LHCN-M2 (cell line): ENCODE measurements around the gene KRT86. TPM values are rescaled to one million over a fixed set of nuclear protein-coding genes. Genes with fewer than 3 reads are reported as not detected.
"Not testable (repeated sequence)": the region's sequence is repeated elsewhere in the genome, so short reads cannot be mapped to it uniquely, and the experiment has no call there.

Experiments used
- DNase-seq: peaks from one replicate; pipeline ENCODE4 v3.0.0-alpha.2; 2012; ENCODE audit warnings: low read depth
- total RNA-seq: library from RNA; depleted of rRNA; stranded (reverse); fragments of >200 nt; gene quantifications from 2 replicates; pipeline ENCODE4 v1.2.3, GENCODE V29; 2014

KRT86 gene
- total RNA-seq, 1 experiment from 2014 or later, result 0.06 TPM

DNA sequence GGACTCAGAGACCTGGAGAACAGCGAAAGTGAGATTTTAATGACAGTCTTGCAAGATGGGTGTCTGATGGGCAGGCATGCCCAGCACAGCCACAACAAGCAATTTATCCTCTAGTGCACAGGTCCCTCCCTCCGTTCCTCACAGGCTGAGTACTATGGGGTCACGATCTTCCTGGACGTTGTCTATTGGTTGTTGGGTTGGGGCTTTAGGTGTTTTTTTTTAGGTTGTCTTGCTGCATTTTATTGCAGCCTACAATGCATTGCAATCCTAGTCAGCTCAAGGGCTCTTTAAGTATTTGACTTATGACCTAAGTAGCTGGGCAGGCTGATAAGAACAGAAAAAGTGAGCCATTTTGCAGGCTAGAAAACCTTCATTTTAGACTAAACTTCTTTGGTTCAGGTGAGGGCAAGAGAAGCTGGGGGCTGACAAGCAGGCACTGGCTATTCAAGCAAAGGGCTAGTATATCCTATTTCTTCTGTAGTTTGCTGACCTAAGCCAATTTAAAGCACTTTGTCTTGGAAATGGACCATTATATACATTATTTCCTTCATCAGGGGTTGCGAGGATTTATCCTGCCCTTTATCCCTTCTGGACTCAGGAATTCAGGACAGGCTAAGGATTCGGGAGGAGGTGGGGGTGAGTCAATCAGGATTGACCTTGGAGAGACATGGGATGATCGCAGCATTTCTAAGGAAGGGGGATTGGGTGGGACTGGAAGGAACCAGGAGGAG, 35.4 kb upstream of the KRT86 start:
- no peak for DNase-seq

DNA sequence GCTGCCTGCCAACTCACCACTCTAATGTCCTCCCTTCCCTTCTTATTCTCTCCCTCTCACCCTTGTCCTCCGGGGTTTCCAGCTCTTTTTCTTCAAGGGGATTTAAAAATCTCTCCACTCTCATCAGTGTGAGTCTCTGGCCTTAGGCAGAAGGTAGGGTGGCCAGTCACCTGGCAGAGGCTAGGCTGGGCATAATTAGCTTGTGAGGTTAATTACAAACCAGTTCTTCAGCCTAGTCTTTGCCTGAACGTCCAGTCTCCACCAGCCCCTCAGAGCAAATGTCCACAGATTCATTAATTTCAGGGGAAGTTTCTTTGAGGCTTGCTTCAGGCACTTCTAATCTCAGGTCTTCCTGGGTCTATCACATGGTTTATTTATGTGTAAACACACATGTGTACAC, 34.7 kb upstream of the KRT86 start:
- DNase-seq, result no peak

DNA sequence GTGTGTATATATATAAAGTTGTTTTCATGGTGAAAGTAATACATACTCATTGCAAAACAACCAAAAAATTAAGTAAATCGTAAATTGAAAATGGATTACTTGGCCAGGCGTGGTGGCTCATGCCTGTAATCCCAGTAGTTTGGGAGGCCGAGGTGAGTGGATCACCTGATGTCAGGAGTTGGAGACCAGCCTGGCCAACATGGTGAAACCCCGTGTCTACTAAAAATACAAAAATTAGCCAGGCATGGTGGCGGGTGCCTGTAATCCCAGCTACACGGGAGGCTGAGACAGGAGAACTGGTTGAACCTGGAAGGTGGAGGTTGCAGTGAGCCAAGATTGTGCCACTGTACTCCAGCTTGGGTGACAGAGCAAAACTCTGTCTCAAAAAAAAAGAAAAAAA, 34.2 kb upstream of the KRT86 start:
- not testable (repeated sequence) for DNase-seq

DNA sequence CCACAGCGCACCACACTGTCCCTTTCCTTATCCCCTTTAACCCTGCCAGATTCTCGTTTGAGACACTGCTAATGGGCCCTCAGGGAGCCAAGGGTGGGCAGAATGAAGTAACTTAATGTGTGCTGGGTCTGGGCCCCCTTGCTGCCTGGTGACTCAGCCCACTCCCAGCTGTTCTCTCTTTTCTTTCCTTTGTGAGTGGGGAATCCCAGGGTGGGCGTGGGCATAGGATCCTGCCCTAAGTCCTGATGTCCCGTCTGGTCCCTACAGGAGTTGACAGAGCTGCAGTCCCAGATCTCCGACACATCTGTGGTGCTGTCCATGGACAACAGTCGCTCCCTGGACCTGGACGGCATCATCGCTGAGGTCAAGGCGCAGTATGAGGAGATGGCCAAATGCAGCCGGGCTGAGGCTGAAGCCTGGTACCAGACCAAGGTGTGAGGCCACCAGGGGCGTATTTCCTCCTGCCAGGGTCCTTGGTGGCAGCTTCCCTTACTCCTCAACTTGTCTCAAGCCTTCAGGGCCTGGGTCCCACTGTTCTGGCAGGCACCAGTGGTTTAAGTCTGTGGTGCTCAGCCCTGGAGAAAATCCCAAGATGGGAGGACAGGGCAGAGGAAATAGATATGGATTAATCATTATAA, 33.1 kb upstream of the KRT86 start:
- peak; percentile 49 for DNase-seq

DNA sequence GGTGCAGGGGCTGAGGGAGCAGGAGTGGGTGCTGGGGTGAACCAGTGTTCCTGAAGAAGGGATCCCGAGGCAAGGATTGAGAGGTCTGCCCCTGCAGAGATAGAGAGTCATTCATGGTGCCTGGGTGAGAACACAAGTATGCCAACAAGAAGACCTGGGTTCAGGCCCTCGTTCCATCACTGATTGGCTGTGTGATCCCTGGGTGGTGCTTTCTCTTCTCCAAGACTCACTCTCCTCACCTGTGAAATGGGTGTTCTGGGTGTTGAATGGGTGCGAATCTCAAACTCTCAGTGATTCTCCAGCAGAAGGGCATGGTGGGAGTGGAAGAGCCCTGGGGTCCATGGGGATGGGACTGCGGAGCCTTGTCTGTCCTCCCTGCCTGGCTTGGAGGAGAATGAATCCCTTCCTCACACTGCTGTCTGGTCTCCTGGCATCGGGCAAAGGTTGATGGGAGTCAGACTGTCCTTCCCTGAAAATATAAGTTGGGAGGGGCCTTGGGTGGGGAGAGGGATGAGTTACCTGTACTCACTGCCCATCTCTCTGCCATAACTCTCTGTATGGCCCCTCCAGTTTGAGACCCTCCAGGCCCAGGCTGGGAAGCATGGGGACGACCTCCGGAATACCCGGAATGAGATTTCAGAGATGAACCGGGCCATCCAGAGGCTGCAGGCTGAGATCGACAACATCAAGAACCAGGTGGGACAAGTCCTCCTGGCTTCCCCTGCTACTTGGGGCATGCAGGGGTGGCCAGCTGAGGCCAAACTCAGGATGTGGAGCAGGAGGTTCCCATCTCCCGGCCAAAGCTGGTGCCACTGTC, 31.8 kb upstream of the KRT86 start:
- no peak for DNase-seq

DNA sequence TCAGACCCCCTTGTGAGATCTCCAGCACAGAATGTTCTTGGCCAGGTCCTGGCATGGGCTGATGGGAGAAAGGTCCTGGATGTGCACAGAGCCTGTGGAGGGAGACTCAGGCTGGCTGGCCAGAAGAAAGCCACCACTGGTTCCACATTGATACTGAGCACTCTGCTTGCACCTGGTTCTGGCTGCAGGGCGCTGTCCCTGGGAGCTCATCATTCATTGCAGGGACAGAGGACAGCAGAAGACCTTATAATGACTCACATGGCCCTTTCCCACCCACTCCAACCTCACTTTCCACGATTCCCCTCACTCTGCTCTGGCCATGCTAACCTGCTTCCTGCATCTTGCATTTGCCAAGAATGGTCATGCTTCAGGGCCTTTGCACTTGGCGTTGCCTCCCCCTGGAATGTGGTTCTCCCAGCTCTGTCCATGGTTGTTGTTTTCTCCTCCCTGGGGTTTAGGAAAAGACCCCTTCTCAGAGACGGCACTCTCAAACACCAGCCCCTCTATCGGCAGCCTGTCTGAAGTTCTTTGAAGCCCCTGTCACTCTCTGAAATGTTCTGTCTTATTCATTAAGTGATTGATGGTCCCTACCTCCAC, 31.1 kb upstream of the KRT86 start:
- DNase-seq, result no peak

DNA sequence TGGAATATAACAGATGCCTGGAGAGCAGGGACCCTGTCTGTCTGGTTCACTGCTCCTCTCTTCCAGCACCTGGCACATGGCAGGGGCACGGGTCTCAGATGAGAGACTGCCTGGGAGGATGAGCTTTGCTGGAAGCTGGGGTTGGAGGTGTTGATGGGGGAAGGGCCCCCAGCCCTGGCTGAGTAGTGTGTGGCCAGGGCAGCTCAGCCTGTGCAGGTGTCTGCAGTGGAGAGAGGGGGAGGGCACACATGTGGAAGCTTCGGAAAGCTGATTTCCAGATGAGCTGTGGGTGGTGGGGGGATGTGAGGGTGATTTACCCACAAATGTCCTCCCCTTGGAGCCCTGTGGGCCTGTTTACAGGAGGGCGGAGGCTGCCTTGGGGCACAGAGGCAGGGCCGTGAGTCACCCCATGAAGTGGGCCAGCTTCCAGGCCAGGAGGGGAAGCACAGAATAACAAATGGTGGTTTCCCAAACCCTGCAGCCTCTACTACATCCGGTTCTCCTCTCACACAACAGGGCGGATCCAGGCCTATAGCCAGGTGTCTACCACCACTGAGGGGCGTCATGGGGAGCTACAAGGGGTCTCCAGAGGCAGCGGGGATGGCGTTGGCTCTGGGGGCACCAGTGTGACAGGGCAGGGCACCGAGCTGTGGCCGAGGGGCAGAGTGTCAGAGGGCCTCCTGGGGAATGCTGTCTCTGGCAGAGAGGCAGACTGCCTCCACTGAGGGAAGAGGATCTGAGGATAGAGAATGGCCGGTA, 30.4 kb upstream of the KRT86 start:
- peak; percentile 88 for DNase-seq

DNA sequence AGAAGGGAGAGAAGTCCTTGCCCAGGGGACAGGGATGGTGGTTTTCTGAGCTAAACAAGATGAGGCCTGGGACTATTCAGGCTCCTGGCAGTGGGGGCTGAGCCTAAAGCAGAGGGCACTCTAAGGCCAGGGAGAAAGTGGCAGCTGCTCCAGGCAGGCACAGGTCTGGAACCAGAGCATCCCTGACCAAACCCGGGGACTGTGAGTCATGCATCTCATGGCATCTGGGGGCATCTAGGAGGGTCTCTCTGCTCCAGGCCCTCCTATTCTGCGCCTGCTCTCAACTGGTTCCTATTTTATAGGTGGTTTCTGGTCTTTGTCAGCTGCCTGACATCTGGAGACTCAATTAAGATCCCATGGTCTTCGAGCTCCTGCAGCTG, 29.8 kb upstream of the KRT86 start:
- DNase-seq, result peak; percentile 64

DNA sequence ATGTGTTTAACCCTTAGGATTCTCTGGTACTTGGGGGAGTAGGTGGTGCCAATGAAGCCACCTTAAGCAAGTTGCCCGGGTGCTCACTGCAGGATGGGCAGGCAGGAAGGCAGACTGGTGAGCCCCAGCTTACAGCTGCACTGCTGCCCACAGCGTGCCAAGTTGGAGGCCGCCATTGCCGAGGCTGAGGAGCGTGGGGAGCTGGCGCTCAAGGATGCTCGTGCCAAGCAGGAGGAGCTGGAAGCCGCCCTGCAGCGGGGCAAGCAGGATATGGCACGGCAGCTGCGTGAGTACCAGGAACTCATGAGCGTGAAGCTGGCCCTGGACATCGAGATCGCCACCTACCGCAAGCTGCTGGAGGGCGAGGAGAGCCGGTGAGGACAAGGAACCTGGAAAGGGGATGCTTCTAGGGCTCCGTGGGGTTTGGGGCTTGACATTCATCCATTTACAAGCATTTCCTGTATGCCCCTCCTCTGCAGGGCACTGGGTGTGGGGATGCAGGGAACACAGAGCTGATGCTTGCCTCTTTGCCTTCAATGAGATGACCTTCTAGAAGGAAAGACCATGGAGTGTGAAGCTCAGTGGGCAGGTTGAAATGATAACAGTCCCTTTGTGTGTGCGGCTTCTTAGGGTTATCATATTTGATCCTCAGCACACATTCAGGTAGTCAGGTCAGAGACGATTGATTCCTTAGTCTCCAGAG, 29.0 kb upstream of the KRT86 start:
- no peak for DNase-seq

DNA sequence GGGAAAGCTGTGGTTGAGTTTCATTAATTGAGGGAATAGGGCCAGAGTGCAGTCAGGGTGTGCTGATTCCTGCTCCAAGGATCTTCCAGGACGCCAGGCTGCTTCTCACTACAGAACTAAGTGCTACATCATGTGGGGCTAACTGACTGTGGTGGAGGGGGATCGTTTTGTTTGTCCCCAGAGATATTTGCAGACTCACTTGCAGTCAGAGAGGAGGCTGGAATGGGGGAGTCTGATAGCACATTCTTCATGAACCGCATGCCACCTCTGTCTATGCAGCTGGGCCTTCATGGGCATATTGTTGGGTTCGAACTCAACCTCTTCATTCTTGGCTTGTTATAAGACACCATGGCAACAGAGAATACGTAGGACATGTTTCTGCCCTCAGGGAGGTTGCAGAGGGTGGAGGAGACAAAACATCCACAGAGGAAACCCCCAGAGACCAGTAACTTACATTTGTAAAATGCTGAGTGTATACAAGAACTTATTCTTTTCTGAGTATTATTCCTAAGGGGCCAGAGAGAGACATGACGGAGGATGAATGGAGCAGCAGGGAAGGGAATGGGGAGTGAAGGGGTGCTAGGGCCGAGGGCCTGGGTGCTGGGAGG, 28.4 kb upstream of the KRT86 start:
- DNase-seq, result no peak

DNA sequence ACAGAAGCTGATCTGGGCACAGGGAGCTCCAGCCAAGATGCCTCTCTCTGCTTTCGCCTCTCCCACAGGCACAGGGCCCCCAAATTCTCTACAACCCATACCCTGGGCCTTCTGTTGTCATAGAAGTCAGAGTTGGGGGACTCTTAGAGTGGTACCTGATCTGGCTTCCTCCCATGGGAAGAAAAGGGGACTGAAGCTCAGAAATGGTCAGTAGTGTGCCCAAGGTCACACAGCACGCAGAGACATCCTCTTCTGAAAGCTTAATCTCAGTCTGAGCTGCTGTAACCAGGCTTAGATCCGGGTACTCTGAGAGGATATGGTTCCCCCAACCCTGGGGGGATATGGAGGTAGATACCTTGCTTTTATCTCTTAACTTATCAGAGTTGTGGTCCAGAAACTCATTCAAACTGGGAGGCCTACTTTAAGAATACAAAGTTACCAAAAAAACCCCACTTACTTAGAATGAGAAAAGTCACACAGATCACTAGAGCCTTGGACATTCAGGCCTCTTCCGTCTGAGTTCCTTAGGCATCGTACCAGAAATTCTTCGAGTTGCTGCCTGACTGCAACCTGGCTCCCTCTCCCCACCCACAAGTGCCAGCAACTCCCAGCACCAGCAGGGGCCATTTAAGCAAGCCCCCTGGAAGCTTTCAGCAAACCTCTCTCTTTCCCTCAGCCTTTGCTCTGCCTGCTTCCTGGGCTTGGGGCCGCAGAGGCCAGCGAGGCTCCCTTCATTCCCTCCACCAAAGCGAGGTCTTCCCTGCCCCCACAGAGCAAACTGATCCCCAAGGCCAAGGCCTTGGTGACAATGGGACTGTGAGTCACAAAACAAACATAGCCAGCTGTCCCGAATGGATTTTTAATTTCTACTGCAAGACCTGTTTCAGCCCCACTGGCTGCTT, 27.5 kb upstream of the KRT86 start:
- DNase-seq, result peak; percentile 32

DNA sequence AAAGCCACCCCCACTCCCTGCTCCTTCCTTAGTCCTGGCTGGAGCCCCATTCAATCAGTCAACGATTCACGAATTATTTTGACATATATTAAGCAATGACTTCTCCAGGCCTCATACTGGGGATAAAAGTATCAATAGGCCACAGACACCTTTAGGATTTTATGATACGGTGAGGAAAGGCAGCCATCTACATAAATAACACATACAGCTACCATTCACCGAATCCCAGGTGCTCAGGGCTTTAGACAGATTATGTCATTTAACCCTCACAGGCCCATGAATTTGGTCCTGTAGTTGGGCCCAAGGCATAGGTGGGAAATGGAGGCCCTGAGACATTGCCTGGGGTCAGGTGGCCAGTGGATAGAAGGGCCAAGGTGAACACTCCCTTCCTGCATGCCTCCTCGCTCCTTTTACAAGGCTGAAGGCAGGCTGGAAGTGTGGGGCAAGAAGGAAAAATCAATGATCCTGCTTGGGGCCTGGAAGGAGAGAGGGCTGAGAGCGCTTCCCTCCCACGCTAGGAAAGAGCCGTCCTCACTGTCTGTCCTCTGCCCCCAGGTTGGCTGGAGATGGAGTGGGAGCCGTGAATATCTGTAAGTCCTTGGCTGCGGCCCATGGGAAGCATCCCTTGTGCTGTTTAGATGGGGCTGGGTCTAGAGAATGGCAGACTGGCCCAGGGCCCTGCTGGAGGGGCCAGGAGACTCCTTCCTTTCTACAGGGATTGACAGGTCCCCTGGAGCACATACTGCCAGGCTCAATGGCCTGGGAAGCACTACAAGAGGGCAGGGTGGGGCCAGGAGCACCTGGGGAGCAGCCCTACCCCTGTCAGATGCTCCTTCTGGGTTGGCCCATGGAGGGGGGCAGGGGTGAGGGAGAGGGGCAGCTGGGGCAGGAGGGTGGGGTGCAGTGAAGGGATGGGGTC, 26.6 kb upstream of the KRT86 start:
- no peak for DNase-seq

DNA sequence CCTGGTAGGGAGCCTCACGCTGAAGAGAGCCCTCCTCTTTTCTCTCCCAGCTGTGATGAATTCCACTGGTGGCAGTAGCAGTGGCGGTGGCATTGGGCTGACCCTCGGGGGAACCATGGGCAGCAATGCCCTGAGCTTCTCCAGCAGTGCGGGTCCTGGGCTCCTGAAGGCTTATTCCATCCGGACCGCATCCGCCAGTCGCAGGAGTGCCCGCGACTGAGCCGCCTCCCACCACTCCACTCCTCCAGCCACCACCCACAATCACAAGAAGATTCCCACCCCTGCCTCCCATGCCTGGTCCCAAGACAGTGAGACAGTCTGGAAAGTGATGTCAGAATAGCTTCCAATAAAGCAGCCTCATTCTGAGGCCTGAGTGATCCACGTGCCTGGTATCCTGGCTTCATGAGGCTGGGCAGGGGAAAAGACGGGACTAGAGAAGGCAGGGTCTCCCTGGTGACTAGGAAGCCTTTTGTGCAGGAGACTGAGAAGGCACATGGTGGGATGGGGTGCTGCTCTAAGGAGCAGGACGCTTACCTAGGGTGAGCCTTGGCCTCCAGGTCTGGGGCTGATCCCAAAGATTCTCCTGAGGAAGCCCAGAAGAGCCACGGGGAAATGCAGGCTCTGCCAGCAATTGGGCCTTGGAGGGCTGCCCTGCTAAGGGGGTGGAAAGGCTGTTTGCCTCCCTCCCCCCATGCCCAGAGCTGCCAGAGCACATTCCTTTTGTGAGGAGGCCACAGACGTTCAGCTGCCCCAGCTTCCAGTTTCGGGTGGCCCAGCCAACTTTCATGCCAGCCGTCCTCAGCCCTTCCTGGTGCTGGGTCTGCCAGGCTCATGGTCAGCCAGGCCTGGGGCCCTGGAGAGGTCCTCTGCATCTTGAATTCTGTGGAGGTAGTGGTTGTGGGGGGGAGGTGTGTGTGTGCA, 25.6 kb upstream of the KRT86 start:
- no peak for DNase-seq

DNA sequence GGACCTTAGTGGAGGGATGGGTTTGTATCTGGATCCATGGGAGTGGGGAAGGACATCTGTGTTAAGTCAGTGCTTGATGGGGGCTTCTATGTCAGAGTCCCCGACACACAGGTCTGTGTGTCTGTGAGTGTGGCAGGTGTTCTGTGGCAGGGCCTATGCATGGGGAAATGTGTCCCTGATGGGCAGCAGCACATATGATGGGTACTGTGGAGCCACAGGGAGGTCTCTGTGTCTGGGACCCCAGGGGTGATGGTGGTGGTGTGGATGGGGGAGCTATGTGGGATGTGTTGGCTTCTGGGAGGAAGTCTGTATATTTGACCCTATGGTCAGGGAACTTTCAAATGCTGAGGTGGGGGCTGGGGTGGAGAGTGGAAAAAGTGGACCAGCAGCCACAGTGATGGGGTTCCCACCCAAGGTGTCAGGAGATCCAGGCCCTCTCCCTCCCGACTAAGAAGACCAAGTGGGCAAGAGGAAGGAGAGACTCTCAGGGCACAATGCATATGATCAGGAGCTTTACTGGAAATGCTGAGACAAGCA, 24.9 kb upstream of the KRT86 start:
- DNase-seq, result no peak

DNA sequence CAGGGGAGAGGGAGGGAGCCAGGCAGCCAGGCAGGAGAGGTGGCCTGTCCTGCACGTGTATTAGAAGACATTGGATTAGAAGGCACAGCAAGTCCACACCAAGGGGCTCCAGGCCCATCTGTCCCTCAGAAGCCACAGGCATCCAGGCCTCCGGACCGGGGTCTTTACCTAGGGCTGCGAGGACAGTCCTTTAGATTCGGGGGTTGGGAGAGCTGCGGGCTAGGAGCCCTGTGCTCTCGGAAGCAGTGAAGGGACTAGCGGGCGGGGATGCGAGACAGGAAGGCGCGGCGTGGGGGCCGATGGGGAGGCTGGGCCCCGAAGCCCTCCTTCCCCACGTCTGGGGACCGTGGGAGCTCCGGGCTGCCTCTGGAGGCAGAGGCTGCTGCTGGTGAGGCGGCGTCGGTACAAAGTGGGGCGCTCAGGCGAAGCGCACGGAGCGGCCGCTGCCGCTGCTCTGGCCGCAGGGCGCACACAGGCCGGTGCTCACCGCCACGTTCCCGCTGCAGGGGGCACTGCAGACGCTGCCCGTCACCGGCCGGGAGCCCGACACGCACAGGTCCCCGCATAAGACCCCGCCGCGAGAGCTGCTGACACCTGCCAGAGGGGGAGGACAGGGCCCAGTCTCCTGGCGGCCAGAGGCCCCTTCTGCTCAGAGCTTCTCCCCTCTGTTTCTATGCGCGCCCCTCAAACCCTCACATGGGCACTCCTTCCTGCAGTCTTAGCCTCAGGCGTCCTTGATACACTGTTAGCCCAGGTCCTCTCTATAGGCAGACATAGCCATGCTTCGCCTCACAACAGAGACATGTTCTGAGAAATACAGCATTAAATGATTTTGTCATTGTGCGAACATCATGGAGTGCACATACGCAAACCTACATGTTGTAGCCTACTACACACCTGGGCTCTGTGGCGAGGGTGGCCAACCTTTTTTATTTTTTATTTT, 24.1 kb upstream of the KRT86 start:
- DNase-seq, result no peak
